ENCODE data around the gene HNRNPK. TPM values are rescaled to one million over a fixed set of nuclear protein-coding genes. Genes with fewer than 3 reads are reported as not detected.

Gene HNRNPK
- total RNA-seq, 1 experiment from 2014 or later = 761 TPM

DNA sequence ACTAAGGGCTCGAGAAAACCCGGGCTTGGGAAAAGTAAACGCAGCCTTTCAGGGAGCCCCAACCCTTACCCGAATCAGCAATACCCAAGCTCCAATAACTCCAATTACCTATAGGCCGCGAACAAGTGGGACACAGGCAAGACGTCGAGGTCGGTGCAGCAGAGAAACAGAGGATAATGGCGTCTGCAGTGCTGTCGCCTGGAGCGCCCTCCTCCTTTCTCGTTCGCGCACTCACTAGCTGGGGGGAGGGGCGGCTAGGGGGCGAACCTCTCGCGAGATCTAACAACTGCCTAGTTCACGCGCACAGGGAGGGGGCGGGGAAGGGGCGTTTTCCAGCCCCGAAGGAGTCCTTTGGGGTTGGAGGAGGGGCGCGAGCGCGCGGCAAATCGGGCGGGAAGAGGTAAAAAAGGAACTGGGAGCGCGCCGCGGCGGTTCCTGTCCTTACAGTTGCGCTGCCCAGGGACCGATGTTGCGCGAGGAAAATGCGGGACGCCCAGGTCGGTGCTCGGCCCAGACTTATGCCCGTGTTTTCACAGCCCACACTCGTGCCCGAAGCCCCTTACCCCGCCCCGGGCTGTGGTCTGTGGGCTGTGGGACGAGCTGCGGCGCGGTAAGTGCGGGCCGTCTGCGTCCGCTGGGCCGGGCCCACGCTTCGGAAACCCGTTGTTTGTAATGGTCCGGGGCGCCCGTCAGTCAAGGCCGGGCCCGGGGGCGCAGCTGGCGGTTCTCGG, 545 bp upstream of the HNRNPK start, which contains the start of gene RMI1:
RMI1 (plus strand) TSS at position 411 of the 731 bp plus-strand sequence. CDS start 20,182 bp downstream, outside the sequence.
- peak; percentile 99 for DNase-seq (ENCODE audit: low read depth, low spot score)
- in situ Hi-C loops (cut with HindIII; ENCODE audit: low pct_unique_long_range_greater_than_20kb, low sequenced_read_pairs) = no loop called here

DNA sequence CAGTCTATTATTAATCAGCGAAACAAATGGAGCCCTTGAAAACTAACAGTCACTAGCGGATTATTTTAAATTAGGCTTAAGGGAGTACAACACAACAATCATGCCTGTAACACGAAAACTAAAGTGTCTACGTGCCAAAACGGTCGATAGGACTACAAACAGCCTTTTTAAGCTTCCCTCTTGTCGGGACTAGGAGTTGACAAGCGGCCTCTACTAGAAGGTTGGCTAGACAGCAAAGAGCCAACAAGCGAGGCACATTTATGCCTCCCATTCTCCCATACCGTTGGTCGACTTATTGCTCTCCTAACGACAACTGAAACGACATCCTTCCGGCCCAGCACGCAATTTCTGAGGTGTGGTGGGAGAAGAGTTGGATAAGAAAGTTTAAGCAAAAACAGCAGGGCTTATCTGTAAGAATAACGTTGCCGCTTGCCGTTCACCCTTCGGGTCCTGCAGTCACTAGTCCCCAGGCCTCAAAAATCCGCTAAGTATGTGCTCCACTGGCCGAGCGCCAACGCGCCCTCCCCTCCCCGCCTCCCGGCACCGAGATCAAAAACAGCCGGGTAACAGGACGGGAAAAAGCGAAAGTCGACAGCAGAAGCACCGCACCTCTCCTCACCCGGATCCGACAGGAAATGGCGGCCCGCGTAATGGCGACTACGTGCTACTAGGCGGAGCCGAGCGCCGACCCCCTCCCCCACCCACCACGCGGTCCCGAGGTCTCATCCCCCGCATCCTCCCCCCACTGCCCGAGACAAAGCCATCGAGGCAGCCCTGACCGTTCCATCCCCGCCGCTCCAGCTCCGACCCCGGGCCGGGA, 813 bp downstream of the HNRNPK start:
- in situ Hi-C loops (cut with HindIII; ENCODE audit: low pct_unique_long_range_greater_than_20kb, low sequenced_read_pairs) = no loop called here
- DNase-seq (ENCODE audit: low read depth, low spot score) = peak; percentile 85

DNA sequence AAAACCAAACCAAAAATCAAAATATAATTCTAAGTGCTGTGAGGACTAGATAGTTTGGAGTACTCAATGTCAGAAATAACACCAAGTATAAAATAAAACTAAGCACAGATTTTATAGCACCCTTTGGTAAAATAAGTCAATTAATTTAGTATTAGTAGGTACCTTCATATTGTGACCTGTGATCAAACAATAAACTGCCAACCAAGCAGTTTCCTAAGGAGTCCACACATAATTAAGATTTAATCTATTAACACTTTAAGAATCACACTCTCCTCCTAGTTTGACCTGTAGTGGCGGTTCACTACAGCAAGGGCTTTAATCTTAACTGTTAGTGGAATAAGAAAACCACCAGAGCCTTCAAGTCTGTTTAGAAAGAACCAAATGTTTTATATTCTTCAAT, 2.8 kb downstream of the HNRNPK start:
- no peak for DNase-seq (ENCODE audit: low read depth, low spot score)
- in situ Hi-C loops (cut with HindIII; ENCODE audit: low pct_unique_long_range_greater_than_20kb, low sequenced_read_pairs) = no loop called here

DNA sequence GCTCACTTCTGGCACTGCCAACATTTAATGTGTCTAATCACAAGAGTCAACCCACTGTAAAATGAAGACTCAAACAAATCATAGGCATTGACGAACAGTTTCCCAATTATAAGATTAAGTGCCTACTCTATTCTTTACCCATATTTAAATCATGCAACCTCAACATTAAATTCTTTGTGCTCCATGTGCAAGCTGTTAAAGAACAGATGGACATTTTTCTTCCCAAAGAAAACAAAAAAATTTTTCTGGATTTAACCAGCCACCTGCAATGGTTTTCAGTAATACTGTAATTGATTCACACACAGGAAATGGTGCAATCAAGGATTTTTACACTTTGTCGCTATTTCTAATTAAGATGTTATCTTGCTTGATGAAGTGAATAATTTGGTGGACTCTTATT, 3.6 kb downstream of the HNRNPK start:
- no peak for DNase-seq (ENCODE audit: low read depth, low spot score)
- in situ Hi-C loops (cut with HindIII; ENCODE audit: low pct_unique_long_range_greater_than_20kb, low sequenced_read_pairs) = no loop called here

DNA sequence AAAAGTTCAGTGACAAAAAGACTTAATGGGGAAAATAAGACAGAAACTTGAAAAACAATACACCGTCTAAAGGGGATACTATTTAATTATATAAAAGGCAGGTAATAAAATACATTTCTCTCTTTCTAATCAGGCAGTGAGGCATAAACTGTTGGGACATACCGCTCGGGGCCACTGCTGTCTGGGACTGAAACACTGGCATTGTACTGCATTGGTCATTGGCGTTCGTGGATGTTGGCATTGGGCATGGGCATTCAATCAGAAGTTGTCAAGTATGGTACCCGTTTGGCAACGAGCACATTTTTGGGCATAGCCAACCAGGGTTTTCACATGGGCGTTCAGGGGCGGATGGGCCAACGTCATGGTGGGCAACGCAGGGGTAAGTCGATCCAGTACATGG, 4.7 kb downstream of the HNRNPK start:
- in situ Hi-C loops (cut with HindIII; ENCODE audit: low pct_unique_long_range_greater_than_20kb, low sequenced_read_pairs) = no loop called here
- DNase-seq (ENCODE audit: low read depth, low spot score) = no peak

DNA sequence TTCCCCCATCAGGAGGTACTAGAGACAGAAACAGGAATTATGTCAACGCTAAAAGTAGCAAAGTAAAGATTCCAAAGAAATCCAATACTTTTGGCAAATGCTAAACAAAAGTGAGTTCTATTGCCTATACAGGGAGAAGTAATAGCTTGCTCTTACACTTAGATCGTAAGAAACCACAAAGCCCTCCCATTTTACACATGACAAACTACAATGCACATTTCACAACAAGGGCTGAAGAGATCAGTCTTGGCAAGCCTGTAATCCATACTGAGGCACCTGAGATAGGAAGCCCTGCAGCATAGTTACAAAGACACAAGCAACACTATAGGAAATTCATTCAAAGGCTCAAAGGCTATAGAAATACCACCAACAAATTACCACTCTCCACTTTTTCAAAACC, 7.7 kb downstream of the HNRNPK start:
- in situ Hi-C loops (cut with HindIII; ENCODE audit: low pct_unique_long_range_greater_than_20kb, low sequenced_read_pairs) = no loop called here
- DNase-seq (ENCODE audit: low read depth, low spot score) = no peak

DNA sequence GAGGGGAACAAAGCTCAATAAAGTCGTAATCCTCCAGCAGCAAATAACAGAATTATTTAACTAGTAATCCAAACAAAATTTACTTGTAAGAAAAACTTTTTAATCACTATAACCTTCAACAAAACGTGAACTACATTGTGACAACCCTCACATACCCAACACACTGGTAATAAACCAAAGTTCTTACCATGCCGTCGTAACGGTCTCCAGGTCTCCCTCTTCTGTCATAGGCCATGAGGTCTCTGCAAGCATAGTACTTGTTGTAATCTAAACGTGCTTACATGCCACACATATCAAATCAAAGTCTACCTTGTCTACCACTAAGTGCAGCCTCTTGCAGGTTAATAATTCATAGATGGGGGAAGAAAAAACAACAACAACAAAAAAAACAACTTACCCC, 8.5 kb downstream of the HNRNPK start:
- in situ Hi-C loops (cut with HindIII; ENCODE audit: low pct_unique_long_range_greater_than_20kb, low sequenced_read_pairs) = no loop called here
- no peak for DNase-seq (ENCODE audit: low read depth, low spot score)

DNA sequence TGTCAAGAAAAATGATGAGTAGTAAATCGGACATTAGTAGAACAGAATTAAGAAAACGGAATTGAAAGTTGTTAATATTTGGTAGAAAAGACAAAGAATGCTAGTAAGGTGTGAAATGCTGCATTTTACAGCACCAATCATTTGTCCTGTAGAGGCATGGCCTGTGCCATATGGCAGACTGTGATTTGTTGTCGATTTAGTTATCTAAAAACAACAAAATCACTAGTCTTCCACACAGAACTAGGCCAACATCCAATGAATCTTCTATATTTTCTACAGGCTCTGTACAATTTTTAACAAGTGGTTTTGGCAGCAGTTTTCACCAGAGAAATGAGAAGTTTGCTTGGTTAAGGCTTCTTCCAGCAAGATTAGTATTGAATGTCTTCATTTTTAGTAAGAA, 10.4 kb downstream of the HNRNPK start:
- no peak for DNase-seq (ENCODE audit: low read depth, low spot score)
- in situ Hi-C loops (cut with HindIII; ENCODE audit: low pct_unique_long_range_greater_than_20kb, low sequenced_read_pairs) = no loop called here

DNA sequence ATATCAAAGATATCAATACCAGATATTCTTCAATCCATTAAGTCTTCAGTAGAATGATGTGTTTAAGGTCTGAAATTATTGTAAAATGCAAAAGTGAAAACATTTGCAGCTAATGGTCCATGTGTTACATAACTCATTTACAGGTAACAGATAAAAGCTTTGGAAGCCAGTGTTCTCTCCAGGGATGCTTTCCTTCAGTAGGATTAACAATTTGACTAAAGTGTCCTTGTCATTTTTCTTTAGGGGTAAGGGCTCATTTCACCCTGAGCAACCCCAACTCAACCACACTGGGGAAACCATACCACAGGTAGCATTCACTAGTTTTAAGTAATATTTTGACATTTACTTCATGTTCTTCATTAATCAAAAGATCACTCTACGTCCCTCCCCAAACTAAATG, 12.9 kb downstream of the HNRNPK start:
- in situ Hi-C loops (cut with HindIII; ENCODE audit: low pct_unique_long_range_greater_than_20kb, low sequenced_read_pairs) = no loop called here
- DNase-seq (ENCODE audit: low read depth, low spot score) = no peak

DNA sequence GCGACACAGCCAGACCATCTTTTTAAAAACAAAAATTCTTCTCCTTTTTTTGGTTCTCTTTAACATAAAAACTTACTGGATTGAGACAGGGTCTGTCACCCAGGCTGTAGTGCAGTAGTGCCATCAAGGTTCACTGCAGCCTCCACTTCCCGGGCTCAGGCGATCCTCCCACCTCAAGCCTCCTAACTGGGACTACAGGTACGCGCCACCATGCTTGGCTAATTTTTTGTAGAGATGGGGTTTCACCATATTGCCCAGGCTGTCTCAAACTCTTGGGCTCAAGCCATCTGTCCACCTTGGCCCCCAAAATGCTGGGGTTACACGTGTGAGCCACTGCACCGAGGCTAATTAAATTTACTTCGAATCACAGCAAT, 13.8 kb downstream of the HNRNPK start:
- DNase-seq (ENCODE audit: low read depth, low spot score) = no peak
- in situ Hi-C loops (cut with HindIII; ENCODE audit: low pct_unique_long_range_greater_than_20kb, low sequenced_read_pairs) = no loop called here

DNA sequence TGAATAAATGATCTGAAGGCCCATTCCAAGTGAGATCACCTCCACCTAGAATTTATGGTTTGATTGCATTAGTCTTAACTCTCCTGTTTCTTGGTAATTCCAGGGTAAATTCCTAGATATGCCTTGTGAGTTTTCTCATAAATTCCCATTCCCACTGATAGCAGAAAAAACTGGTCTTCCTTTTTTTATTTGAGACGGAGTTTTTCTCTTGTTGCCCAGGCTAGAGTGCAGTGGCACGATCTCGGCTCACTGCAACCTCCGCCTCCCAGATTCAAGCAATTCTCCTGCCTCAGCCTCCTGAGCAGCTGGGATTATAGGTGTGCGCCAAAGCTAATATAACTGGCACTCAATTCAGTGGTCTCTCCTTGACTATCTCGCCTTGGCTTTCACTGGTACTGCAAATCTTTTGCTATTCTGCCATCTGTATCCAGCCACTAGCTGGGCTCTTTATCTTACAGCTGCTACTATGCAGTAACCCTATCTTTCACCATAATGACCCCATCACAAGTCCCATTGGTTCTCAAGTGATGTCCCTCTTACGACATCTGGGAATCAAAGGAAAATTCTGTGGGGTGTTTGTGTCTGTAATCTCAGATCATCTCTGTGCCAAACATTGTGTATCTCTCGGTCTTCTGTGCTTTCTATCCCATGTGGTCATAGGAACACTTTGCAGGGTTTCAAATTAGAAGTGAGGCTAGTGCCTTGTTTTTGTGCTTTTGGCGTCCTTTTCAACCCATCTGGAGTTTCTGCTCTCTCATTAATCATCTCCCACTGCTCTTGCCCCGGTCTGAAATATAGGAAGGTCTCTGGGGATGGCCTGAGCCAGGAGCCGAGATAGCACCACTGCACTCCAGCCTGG, 14.4 kb downstream of the HNRNPK start:
- in situ Hi-C loops (cut with HindIII; ENCODE audit: low pct_unique_long_range_greater_than_20kb, low sequenced_read_pairs) = no loop called here
- peak; percentile 47 for DNase-seq (ENCODE audit: low read depth, low spot score)

DNA sequence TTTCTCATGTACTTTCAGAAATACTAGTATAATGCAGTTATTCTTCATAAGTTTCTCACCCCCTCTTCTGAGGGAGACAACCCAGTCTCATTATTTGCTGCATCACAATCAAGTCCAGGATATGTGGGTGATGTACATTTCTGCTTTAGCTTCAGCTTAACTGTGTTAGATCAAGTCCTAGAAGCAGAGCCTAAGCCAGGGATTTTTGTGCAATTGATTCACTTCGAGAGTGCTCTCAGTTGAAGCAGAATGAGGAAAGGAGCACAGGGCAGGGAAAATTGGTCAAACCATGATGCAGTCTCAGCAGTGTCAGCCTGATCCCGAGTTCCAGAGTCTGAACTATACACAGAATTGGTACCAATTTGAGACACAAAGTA, 15.1 kb downstream of the HNRNPK start:
- DNase-seq (ENCODE audit: low read depth, low spot score) = peak; percentile 31
- in situ Hi-C loops (cut with HindIII; ENCODE audit: low pct_unique_long_range_greater_than_20kb, low sequenced_read_pairs) = no loop called here

DNA sequence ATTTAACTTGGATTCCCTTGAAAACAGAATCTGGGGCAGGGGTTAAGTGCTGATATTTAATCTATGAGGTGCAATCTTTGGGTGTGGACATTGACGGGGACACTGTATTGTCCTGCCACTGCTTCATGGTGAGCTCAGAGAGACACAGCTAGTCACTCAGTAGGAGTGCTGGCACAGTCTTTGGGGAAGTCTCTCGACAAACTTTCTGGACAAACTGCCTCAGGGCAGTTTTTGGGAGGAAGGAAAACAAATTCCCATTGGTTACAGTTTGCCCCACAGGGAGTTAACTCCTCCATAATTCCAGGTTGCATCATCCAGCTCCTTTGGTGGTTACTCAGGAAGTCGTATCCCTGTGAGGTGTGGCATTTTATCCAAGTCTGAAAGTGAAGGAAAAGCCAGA, 17.9 kb downstream of the HNRNPK start:
- DNase-seq (ENCODE audit: low read depth, low spot score) = peak; percentile 43

DNA sequence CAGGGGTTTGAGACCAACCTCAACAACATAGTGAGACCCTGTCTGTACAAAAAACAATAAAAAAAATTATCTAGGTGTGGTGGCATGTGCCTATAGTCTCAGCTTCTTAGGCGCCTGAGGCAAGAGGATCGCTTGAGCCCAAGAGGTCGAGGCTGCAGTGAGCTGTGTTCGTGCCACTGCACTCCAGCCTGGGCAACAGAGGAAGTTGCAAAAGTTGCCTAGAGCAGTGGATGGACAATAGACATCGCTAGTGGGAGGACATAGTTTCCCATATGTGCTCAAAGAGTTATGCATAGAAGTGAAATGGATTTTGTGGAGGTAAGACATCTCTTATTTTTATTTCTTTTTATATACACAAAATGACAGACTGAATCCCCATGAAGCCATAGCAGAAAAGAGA, 19.0 kb downstream of the HNRNPK start:
- DNase-seq (ENCODE audit: low read depth, low spot score) = no peak
- in situ Hi-C loops (cut with HindIII; ENCODE audit: low pct_unique_long_range_greater_than_20kb, low sequenced_read_pairs) = no loop called here

More for the DNA sequence above, 17.9 kb downstream of the HNRNPK start:
- in situ Hi-C loops (cut with HindIII; ENCODE audit: low pct_unique_long_range_greater_than_20kb, low sequenced_read_pairs) = no loop called here

DNA sequence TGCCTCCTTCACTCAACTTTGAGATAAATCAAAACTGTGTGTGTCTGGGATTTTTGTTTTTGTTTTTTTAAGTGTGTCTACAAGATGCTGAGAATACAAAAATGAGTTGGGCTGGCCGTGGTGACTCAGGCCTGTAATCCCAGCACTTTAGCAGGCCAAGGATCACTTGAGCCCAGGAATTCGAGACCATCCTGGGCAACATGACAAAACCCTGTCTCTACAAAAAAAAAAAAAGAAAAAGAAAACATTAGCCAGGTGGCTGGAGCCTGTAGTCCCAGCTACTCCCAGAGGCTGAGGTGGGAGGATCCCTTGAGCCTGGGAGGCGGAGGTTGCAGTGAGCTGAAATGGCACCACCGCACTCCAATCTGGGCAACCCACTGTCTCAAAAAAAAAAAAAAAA, 21.0 kb downstream of the HNRNPK start:
- in situ Hi-C loops (cut with HindIII; ENCODE audit: low pct_unique_long_range_greater_than_20kb, low sequenced_read_pairs) = no loop called here
- no peak for DNase-seq (ENCODE audit: low read depth, low spot score)

DNA sequence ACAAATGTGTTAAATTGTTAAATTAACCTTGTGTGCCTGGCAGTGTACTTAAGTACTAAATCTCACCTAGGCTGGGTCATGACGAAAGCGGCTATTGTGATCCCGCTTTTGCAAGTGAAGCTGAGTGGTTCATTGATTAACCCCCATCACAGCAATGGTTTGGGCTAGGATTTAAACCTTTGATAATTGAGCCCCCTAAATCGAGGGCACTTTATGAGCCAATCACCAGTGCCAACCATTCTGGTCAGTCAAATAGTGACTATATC, 22.8 kb downstream of the HNRNPK start:
- in situ Hi-C loops (cut with HindIII; ENCODE audit: low pct_unique_long_range_greater_than_20kb, low sequenced_read_pairs) = no loop called here
- DNase-seq (ENCODE audit: low read depth, low spot score) = no peak

DNA sequence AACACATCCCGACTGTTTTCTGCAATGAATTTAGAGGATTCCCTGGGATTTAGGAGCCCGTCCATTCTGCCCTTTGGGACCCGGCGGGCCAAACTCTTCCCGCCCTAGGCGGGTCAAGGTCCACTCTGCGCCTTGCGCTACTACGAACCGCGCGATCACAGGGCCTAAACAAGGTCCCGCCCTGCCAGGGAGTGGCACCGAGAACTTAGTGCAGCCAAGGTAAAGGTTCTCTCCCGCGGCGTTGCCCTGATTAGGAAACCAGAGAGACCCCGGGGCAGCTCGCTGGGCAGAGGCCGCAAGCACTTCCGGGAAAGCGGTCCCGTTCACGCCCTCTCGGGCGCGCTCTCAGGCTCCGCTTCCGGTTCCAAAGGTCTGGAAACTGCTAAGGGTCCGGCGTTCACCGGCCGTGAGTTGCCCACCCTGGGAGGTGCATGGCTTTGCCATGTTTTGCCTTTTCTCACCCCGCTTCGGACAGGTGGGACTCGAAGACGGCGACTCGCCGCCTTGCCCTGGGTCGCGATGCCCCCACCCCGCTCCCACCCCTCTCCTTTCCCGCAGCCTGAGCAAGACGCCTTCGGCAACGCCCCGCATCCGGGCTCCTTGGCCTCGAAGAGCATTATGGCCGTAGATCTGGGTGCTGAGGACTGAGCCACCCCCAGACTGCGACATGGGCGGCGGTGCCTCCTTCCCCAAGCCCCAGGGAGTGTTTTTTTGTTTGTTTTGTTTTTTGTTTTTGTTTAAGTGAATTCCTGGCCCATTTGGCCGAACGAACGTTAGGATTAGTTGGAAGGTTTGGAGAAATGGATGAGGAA, 23.4 kb downstream of the HNRNPK start:
- in situ Hi-C loops (cut with HindIII; ENCODE audit: low pct_unique_long_range_greater_than_20kb, low sequenced_read_pairs) = no loop called here
- DNase-seq (ENCODE audit: low read depth, low spot score) = no peak

DNA sequence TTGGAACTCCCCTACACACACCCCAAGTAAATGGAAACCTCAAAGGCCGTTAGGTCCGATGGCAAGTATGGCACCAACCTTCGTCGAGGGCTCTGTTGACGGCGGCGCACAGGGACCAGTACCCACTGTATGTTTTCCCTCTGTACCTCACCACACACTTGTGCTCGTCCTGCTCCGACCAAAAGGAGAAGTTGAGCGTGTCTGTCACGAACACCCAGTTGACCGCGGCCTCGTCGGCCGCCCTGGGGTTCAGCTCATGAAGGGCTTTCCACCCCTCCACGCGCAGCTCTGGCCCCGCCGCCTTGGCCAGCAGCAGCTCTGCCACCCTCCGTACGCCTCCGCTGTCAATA, 24.0 kb downstream of the HNRNPK start:
- no peak for DNase-seq (ENCODE audit: low read depth, low spot score)

More for the DNA sequence above, 24.0 kb downstream of the HNRNPK start:
- in situ Hi-C loops (cut with HindIII; ENCODE audit: low pct_unique_long_range_greater_than_20kb, low sequenced_read_pairs) = no loop called here

All from SK-MEL-5 (cell line).